GM06990 (cell line): Measurements from ENCODE around the gene MTOR.

Experiments
- DNase-seq: peaks from one replicate; pipeline ENCODE4 v3.0.0-alpha.2; 2011; ENCODE audit not compliant: insufficient read length; ENCODE audit errors: extremely low read depth
- H3K27me3 ChIP-seq: replicated peaks from 2 replicates; pipeline ENCODE4 v1.6.0; 2011; ENCODE audit warnings: low read length; ENCODE audit not compliant: control insufficient read depth, insufficient read depth
- H3K36me3 ChIP-seq: 2 replicates; pipeline ENCODE4 v1.5.1; 2011; ENCODE audit warnings: low read length; ENCODE audit not compliant: control insufficient read depth, insufficient read depth
- H3K4me3 ChIP-seq: replicated peaks from 2 replicates; pipeline ENCODE4 v1.5.1; 2011; ENCODE audit warnings: low read depth, mild to moderate bottlenecking, control low read depth, low read length
- TF ChIP-seq, protein P1 (sequence below): IDR thresholded peaks from 2 replicates; pipeline ENCODE4 v1.5.1; 2011; ENCODE audit warnings: low read length, control low read depth, mild to moderate bottlenecking, inconsistent platforms; ENCODE audit not compliant: insufficient read depth, poor library complexity, severe bottlenecking

MTOR gene

DNA sequence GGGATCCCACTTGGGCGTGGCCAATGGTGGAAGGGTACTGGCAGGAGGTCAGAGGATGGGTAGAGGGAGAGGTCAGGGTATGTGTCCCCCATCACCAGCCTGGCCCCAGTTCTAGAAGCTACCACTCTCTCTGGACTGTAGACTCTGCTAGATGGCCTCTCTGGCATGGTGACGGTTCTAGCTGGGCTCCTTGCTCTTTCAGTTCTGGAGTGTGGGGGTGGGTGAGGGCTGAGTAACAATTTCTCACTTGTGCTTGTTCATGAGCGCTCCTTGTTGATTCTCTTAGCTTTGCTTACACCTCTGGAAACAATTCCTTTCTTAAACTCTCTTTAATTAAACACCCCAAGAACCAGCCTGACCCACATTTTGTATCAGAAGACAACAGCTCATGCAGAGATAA is 137.4 kb downstream of the MTOR start:
- Histone ChIP-seq H3K27me3 (no peaks in the 10 kb centered on the region), H3K4me3 (no peak overlapping the region), H3K36me3 (peaks cover 39% of the 10 kb centered on the region)
- DNase-seq, result no peak
- TF ChIP-seq, protein P1, sequence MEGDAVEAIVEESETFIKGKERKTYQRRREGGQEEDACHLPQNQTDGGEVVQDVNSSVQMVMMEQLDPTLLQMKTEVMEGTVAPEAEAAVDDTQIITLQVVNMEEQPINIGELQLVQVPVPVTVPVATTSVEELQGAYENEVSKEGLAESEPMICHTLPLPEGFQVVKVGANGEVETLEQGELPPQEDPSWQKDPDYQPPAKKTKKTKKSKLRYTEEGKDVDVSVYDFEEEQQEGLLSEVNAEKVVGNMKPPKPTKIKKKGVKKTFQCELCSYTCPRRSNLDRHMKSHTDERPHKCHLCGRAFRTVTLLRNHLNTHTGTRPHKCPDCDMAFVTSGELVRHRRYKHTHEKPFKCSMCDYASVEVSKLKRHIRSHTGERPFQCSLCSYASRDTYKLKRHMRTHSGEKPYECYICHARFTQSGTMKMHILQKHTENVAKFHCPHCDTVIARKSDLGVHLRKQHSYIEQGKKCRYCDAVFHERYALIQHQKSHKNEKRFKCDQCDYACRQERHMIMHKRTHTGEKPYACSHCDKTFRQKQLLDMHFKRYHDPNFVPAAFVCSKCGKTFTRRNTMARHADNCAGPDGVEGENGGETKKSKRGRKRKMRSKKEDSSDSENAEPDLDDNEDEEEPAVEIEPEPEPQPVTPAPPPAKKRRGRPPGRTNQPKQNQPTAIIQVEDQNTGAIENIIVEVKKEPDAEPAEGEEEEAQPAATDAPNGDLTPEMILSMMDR, result no peak

DNA sequence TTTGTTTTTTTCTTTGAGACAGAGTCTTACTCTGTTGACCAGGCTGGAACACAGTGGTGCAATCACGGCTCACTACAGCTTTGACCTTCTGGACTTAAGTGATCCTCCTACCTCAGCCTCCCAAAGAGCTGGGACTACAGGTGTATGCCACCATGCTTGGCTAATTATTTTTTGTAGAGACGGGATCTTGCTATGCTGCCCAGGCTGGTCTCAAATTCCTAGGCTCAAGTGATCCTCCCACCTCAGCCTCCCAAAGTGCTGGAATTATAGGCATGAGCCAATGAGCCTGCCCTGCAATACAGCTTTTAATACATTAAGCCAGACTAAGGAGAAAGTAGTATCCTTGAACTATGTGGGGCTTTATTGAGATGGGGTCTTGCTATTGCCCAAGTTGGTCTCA is 146.0 kb downstream of the MTOR start:
- Histone ChIP-seq H3K4me3 (no peak overlapping the region), H3K36me3 (peaks cover 22% of the 10 kb centered on the region), H3K27me3 (no peaks in the 10 kb centered on the region)
- DNase-seq, result no peak
- TF ChIP-seq, protein P1, result no peak

DNA sequence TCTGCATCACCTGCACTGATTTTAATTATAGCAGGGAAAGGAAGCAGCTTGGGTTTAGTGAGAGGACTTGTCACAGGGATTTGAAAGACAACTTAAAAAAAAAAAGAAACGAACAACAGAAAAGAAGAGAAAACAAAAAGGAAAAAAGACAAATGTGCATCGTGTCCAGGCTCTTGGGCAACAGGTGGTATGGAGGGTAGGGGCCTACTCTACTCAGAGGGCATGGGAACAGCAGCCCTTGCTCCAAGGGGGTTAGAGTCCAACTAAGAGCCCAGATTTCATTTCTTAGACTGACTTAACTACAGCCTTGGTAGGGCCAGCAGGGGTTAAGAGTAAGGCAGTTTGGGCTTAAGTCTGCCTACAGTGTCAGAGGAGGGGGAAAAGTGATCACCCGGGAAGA is 147.4 kb downstream of the MTOR start:
- no peaks in the 10 kb centered on the region for H3K27me3 ChIP-seq
- H3K4me3 ChIP-seq, result no peak overlapping the region
- peaks cover 20% of the 10 kb centered on the region for H3K36me3 ChIP-seq
- DNase-seq, result no peak
- TF ChIP-seq, protein P1, result no peak

DNA sequence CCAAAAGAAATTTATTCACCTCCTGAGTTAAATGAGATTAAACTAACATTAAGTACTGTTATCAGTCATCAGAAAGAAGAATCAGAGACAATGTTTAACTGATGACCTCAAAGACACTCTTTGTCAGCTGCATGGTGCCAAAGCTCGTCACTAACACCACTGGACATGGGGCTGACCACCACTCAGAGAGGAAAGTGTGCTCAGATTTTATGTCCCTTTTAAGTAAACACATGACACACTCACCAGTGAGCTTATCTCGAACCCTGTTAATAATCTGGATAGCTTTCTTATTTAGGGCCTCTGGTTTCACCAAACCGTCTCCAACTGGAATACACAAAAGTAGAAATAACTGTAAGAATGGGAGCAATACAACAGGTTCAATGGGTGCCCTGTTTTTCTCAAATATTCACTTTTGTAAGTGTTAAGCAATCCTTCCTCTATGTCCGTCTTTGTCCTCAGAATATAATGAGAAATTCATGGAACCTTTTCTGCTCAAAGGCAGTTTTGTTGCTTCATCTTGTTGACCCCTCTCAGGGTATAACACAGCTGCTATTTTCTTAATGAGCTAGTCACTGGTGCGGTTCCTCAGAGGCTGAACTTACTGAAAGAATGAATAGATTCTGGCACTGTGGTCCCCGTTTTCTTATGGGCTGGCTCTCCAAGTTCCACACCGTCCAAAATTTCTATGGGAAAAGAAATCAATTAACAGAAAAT is 153.1 kb downstream of the MTOR start:
- Histone ChIP-seq H3K4me3 (no peak overlapping the region), H3K36me3 (peaks cover 25% of the 10 kb centered on the region), H3K27me3 (no peaks in the 10 kb centered on the region)
- DNase-seq, result no peak
- TF ChIP-seq, protein P1, result no peak

DNA sequence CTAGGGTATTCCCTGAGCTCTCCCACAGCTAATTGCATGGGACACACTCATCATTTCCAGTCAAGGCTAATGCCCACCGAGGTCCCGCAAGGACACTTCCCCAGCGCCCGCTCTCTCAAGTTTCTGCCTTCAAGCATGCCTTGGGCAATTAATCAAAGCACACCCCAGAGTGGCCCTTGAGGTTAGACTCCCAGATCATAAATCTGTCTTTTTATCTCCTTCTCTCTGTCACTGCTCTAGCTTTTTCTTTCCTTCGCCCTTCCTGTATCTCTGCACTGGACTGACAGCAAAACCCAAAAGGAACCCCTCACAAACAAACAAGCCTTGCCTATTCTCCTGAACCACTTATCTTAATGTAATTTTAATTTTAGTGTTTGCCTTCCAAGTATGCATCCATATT is 154.8 kb downstream of the MTOR start:
- Histone ChIP-seq H3K36me3 (peaks cover 17% of the 10 kb centered on the region), H3K4me3 (no peak overlapping the region), H3K27me3 (no peaks in the 10 kb centered on the region)
- TF ChIP-seq, protein P1, result no peak
- no peak for DNase-seq

DNA sequence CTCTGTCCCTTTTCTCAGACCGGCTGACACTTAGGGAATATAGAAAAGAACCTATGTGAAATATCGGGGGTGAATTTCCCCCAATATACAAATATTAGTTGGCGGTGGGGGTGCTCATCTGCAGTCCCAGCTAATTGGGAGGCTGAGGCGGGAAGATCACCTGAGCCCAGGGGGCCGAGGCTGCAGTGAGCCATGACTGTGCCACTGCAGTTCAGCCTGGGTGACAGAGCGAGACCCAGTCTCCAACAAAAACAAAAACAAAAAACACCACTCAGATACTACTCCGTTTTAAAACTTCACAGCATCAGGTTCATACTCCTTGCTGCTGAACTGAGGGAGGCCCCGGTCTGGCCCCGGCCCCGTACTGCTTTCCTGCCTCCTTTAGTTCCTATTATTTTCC is 156.8 kb downstream of the MTOR start:
- Histone ChIP-seq H3K36me3 (peaks cover 14% of the 10 kb centered on the region), H3K27me3 (no peaks in the 10 kb centered on the region), H3K4me3 (no peak overlapping the region)
- TF ChIP-seq, protein P1, result no peak
- no peak for DNase-seq
